ENCODE measurements around the gene CD9. TPM values are rescaled to one million over a fixed set of nuclear protein-coding genes. Genes with fewer than 3 reads are reported as not detected.
A peak's percentile ranks its signal among the peaks of the same experiment; 100 is the strongest.

CD9 gene
- polyA plus RNA-seq, 3 donors, result 139 to 304 (median 179) TPM

GRCh38 chr12:6276956-6277620 is 76.9 kb downstream of the CD9 start:
- DNase-seq (ENCODE audit: extremely low read depth in 1 of 11, low read depth in 9 of 11, low spot score in 4 of 11), result no peak

- DNase-seq (ENCODE audit: extremely low read depth in 1 of 11, low read depth in 9 of 11, low spot score in 4 of 11), result no peak
Observed at GRCh38 chr12:6277982-6278438, 77.8 kb downstream of the CD9 start.

- DNase-seq (ENCODE audit: extremely low read depth in 1 of 11, low read depth in 9 of 11, low spot score in 4 of 11), result peak in 3 of 11 donors; percentile 69 to 73 (median 69)
Observed at GRCh38 chr12:6278439-6279255, 78.4 kb downstream of the CD9 start.

- DNase-seq (ENCODE audit: extremely low read depth in 1 of 11, low read depth in 9 of 11, low spot score in 4 of 11), result no peak
Observed at GRCh38 chr12:6279256-6279628, 79.0 kb downstream of the CD9 start.

GRCh38 chr12:6279631-6280030 is 79.4 kb downstream of the CD9 start:
- no peak for DNase-seq (ENCODE audit: extremely low read depth in 1 of 11, low read depth in 9 of 11, low spot score in 4 of 11)

GRCh38 chr12:6280053-6280469 is 79.9 kb downstream of the CD9 start:
- DNase-seq (ENCODE audit: extremely low read depth in 1 of 11, low read depth in 9 of 11, low spot score in 4 of 11), result no peak

- no peak for DNase-seq (ENCODE audit: extremely low read depth in 1 of 11, low read depth in 9 of 11, low spot score in 4 of 11)
Observed at GRCh38 chr12:6280672-6281071, 80.5 kb downstream of the CD9 start.

- no peak for DNase-seq (ENCODE audit: extremely low read depth in 1 of 11, low read depth in 9 of 11, low spot score in 4 of 11)
Observed at GRCh38 chr12:6281081-6281809, 81.0 kb downstream of the CD9 start.

GRCh38 chr12:6282453-6282840 is 82.2 kb downstream of the CD9 start:
- DNase-seq (ENCODE audit: extremely low read depth in 1 of 11, low read depth in 9 of 11, low spot score in 4 of 11), result no peak

GRCh38 chr12:6284273-6284672 is 84.1 kb downstream of the CD9 start:
- DNase-seq (ENCODE audit: extremely low read depth in 1 of 11, low read depth in 9 of 11, low spot score in 4 of 11), result no peak

GRCh38 chr12:6285063-6285477 is 84.9 kb downstream of the CD9 start:
- DNase-seq (ENCODE audit: extremely low read depth in 1 of 11, low read depth in 9 of 11, low spot score in 4 of 11), result peak in 2 of 11 donors; percentile 60 to 86

GRCh38 chr12:6285532-6286306 is 85.5 kb downstream of the CD9 start:
- DNase-seq (ENCODE audit: extremely low read depth in 1 of 11, low read depth in 9 of 11, low spot score in 4 of 11), result no peak

Other genes starting within 250 kb of the CD9 start
- 10 to 100 TPM in 2 of 3 donors, 1 to 10 TPM in 1; 7.3 to 12.4 (median 12.1) TPM for gene VWF, start 75.7 kb upstream of the CD9 start, polyA plus RNA-seq (ENCODE audit: insufficient read length in 3 of 3)
- gene PLEKHG6, start 110.3 kb downstream of the CD9 start, polyA plus RNA-seq (ENCODE audit: insufficient read length in 3 of 3), result 1 to 10 TPM; 3.4 to 4.9 (median 4.1) TPM
- 10 to 100 TPM; 77.6 to 93.0 (median 88.0) TPM for gene TNFRSF1A, start 141.7 kb downstream of the CD9 start, polyA plus RNA-seq (ENCODE audit: insufficient read length in 3 of 3)
- gene SCNN1A, start 175.2 kb downstream of the CD9 start, polyA plus RNA-seq (ENCODE audit: insufficient read length in 3 of 3), result 10 to 100 TPM; 64.1 to 91.6 (median 68.0) TPM
- gene LTBR, start 183.8 kb downstream of the CD9 start, polyA plus RNA-seq (ENCODE audit: insufficient read length in 3 of 3), result 10 to 100 TPM; 52.6 to 71.7 (median 65.2) TPM
- 1 to 10 TPM in 2 of 3 donors, under 1 TPM in 1; 0.40 to 2.2 (median 1.3) TPM for gene CD27, start 244.6 kb downstream of the CD9 start, polyA plus RNA-seq (ENCODE audit: insufficient read length in 3 of 3)